IMR-90 (cell line): ENCODE data around the gene PARP3. TPM values are rescaled to one million over a fixed set of nuclear protein-coding genes. Genes with fewer than 3 reads are reported as not detected.

Experiments used
- ATAC-seq: fragments of 200-7000 bp; cut with Tn5 transposase; 2 replicates; pipeline ENCODE4 v1.9.1; 2020; ENCODE audit warnings: low read depth, mild to moderate bottlenecking, moderate library complexity
- BruUV-seq: library from RNA; stranded (reverse); fragments of 400-500 nt; replicated peaks from 2 replicates; lab custom pipeline; 2021; lab: Mats Ljungman, UMichigan
- CTCF ChIA-PET: fragments of 300-600 bp; formaldehyde crosslinking; extraction: SDS; loops from one replicate; lab custom pipeline; 2021; ENCODE audit warnings: antibody characterized with exemption; lab: Yijun Ruan, JAX
- POLR2A ChIA-PET: fragments of 300-600 bp; sonication (Branson Sonifier 250); formaldehyde crosslinking; loops from one replicate; lab custom pipeline; 2022; ENCODE audit warnings: antibody characterized with exemption; ENCODE audit not compliant: unreplicated experiment; lab: Charles Lee
- DNase-seq: peaks from one replicate; pipeline ENCODE4 v3.0.0; 2013
- H2AFZ ChIP-seq: replicated peaks from 2 replicates; pipeline ENCODE3; 2013; ENCODE audit warnings: low read length, mild to moderate bottlenecking; ENCODE audit not compliant: poor library complexity
- H2AK5ac ChIP-seq: 2 replicates; pipeline ENCODE4 v1.6.1; 2013; ENCODE audit warnings: low read depth, low read length, inconsistent platforms
- H2AK9ac ChIP-seq: replicated peaks from 2 replicates; pipeline ENCODE3; 2013; ENCODE audit warnings: mild to moderate bottlenecking, low read depth, low read length, moderate library complexity; ENCODE audit not compliant: poor library complexity
- H2BK120ac ChIP-seq: 2 replicates; pipeline ENCODE4 v1.6.1; 2013; ENCODE audit warnings: low read depth, low read length, inconsistent platforms
- H2BK15ac ChIP-seq: 3 replicates; pipeline ENCODE4 v1.6.1; 2013; ENCODE audit warnings: low read depth, low read length, inconsistent platforms
- H2BK20ac ChIP-seq: 2 replicates; pipeline ENCODE4 v1.6.1; 2013; ENCODE audit warnings: low read depth, mild to moderate bottlenecking, inconsistent platforms, low read length, moderate library complexity
- H2BK5ac ChIP-seq: 2 replicates; pipeline ENCODE4 v1.6.1; 2013; ENCODE audit warnings: mild to moderate bottlenecking, low read depth, low read length, inconsistent platforms; ENCODE audit not compliant: poor library complexity, severe bottlenecking
- H3K14ac ChIP-seq: replicated peaks from 2 replicates; pipeline ENCODE4 v1.6.1; 2013; ENCODE audit warnings: low read depth, low read length, inconsistent platforms
- H3K18ac ChIP-seq: 2 replicates; pipeline ENCODE4 v1.6.1; 2013; ENCODE audit warnings: low read depth, low read length, control low read depth
- H3K23ac ChIP-seq: 2 replicates; pipeline ENCODE4 v1.6.1; 2013; ENCODE audit warnings: low read depth, low read length, inconsistent platforms
- H3K27ac ChIP-seq: 2 replicates; pipeline ENCODE4 v1.5.1; 2013; ENCODE audit warnings: mild to moderate bottlenecking, control low read depth, low read length; ENCODE audit not compliant: insufficient read depth
- H3K27me3 ChIP-seq: 2 replicates; pipeline ENCODE4 v1.6.1; 2013; ENCODE audit warnings: low read length; ENCODE audit not compliant: control insufficient read depth, insufficient read depth
- H3K36me3 ChIP-seq: 2 replicates; pipeline ENCODE4 v1.6.1; 2013; ENCODE audit warnings: low read length, mixed read lengths; ENCODE audit not compliant: control insufficient read depth, insufficient read depth
- H3K4ac ChIP-seq: 2 replicates; pipeline ENCODE4 v1.6.1; 2013; ENCODE audit warnings: low read depth, low read length, inconsistent platforms
- H3K4me1 ChIP-seq: 2 replicates; pipeline ENCODE4 v1.6.1; 2013; ENCODE audit warnings: low read length, mixed read lengths; ENCODE audit not compliant: control insufficient read depth, insufficient read depth
- H3K4me2 ChIP-seq: 2 replicates; pipeline ENCODE4 v1.6.1; 2013; ENCODE audit warnings: low read depth, mild to moderate bottlenecking, control low read depth, low read length, moderate library complexity
- H3K4me3 ChIP-seq: 2 replicates; pipeline ENCODE4 v1.5.1; 2013; ENCODE audit warnings: low read depth, mild to moderate bottlenecking, control low read depth, low read length, moderate library complexity; ENCODE audit not compliant: insufficient read depth
- H3K56ac ChIP-seq: 2 replicates; pipeline ENCODE4 v1.6.1; 2013; ENCODE audit warnings: low read length, inconsistent platforms; ENCODE audit not compliant: insufficient read depth; ENCODE audit errors: extremely low read depth
- H3K79me1 ChIP-seq, 2 experiments: 2 replicates each; pipeline ENCODE4 v1.6.1; 2013; ENCODE audit warnings: low read length in 2 of 2, inconsistent platforms in 1 of 2, low read depth in 1 of 2
- H3K9ac ChIP-seq: 2 replicates; pipeline ENCODE4 v1.6.1; 2013; ENCODE audit warnings: low read depth, low read length, control low read depth
- H3K9me1 ChIP-seq: 2 replicates; pipeline ENCODE4 v1.6.1; 2013; ENCODE audit warnings: low read length, inconsistent platforms; ENCODE audit not compliant: insufficient read depth
- H3K9me3 ChIP-seq: 2 replicates; pipeline ENCODE4 v1.6.1; 2013; ENCODE audit warnings: low read length; ENCODE audit not compliant: control insufficient read depth, insufficient read depth
- H4K20me1 ChIP-seq: 2 replicates; pipeline ENCODE4 v1.6.1; 2013; ENCODE audit warnings: low read length, inconsistent platforms; ENCODE audit not compliant: insufficient read depth
- H4K5ac ChIP-seq: 2 replicates; pipeline ENCODE4 v1.6.1; 2013; ENCODE audit warnings: mild to moderate bottlenecking, low read depth, low read length, control low read depth
- H4K8ac ChIP-seq, 2 experiments: 2 replicates each; pipeline ENCODE4 v1.6.1; 2013; ENCODE audit warnings: low read depth in 2 of 2, low read length in 2 of 2, control low read depth in 1 of 2, inconsistent platforms in 1 of 2
- H4K91ac ChIP-seq: 2 replicates; pipeline ENCODE4 v1.6.1; 2013; ENCODE audit warnings: low read depth, low read length, inconsistent platforms; ENCODE audit not compliant: insufficient read depth
- BHLHE40 ChIP-seq: fragments of 150-350 bp; IDR thresholded peaks from 2 replicates; pipeline ENCODE4 v1.6.1; 2016; ENCODE audit warnings: mild to moderate bottlenecking, low read depth, low read length
- CEBPB ChIP-seq: IDR thresholded peaks from 2 replicates; pipeline ENCODE4 v1.6.1; 2012; ENCODE audit warnings: low read depth, low read length, improper control_type of control experiment
- FOS ChIP-seq: fragments of 150-350 bp; IDR thresholded peaks from 2 replicates; pipeline ENCODE4 v1.6.1; 2016; ENCODE audit warnings: low read depth, low read length
- MAZ ChIP-seq: IDR thresholded peaks from 2 replicates; pipeline ENCODE4 v1.6.1; 2012; ENCODE audit warnings: low read depth, mild to moderate bottlenecking, low read length, improper control_type of control experiment, moderate library complexity, borderline replicate concordance
- MXI1 ChIP-seq: IDR thresholded peaks from 2 replicates; pipeline ENCODE4 v1.6.1; 2012; ENCODE audit warnings: low read depth, mild to moderate bottlenecking, low read length, moderate library complexity, borderline replicate concordance
- NFE2L2 ChIP-seq: fragments of 150-350 bp; IDR thresholded peaks from 2 replicates; pipeline ENCODE4 v1.6.1; 2016; ENCODE audit warnings: low read depth, mild to moderate bottlenecking, low read length
- RAD21 ChIP-seq: IDR thresholded peaks from 2 replicates; pipeline ENCODE4 v1.6.1; 2012; ENCODE audit warnings: low read length, improper control_type of control experiment
- RFX5 ChIP-seq: IDR thresholded peaks from 2 replicates; pipeline ENCODE4 v1.8.0; 2012; ENCODE audit warnings: low read depth, mild to moderate bottlenecking, low read length, moderate library complexity
- SMC3 ChIP-seq: fragments of 150-350 bp; IDR thresholded peaks from 2 replicates; pipeline ENCODE4 v1.6.1; 2016; ENCODE audit warnings: low read depth, mild to moderate bottlenecking, antibody characterized with exemption, low read length, moderate library complexity
- WGBS, 2 experiments: methylation state at CpG; one replicate each; pipeline versions ENCODE4 v1.1.5 to v1.1.7; 2013; ENCODE audit warnings: missing lambda C conversion rate in 2 of 2; ENCODE audit not compliant: insufficient read length in 1 of 2; ENCODE audit errors: extremely low coverage in 2 of 2; 5-methylcytosine and 5-hydroxymethylcytosine counted together
- dilution Hi-C: fragments of 300-500 bp; cut with HindIII; formaldehyde crosslinking; loops from one replicate; pipeline ENCODE4 v1.14.3; 2018; ENCODE audit warnings: low sequenced_read_pairs; ENCODE audit not compliant: unreplicated experiment
- in situ Hi-C: fragments of 300-500 bp; cut with MboI; formaldehyde crosslinking; loops from 3 replicates; pipeline ENCODE4 v1.14.3; 2019; ENCODE audit warnings: low sequenced_read_pairs, inconsistent platforms, mixed read lengths
- intact Hi-C: fragments of 100-400 bp; cut with micrococcal nuclease; formaldehyde crosslinking; loops from 2 replicates; pipeline ENCODE4 v1.10.0; 2022
- polyA plus RNA-seq, 3 experiments: library from polyadenylated mRNA; depleted of rRNA; stranded (reverse); fragments of >200 nt; gene quantifications; 2 replicates each; pipeline ENCODE4 v1.2.3, GENCODE V29; 2012; ENCODE audit warnings: low replicate concordance in 1 of 3
- total RNA-seq: library from RNA; depleted of rRNA; stranded (reverse); fragments of >200 nt; gene quantifications from 2 replicates; pipeline ENCODE4 v1.2.3, GENCODE V29; 2012
- TF ChIP-seq, protein P1 (sequence below): conservative IDR thresholded peaks from 2 replicates; pipeline ENCODE4 v1.5.1; 2012; ENCODE audit warnings: mild to moderate bottlenecking, low read depth, low read length, improper control_type of control experiment

Gene PARP3
- total and polyA plus RNA-seq, 2 of the 4 experiments (the other 2 are of a cell fraction) = 16.3 to 22.0 TPM

DNA sequence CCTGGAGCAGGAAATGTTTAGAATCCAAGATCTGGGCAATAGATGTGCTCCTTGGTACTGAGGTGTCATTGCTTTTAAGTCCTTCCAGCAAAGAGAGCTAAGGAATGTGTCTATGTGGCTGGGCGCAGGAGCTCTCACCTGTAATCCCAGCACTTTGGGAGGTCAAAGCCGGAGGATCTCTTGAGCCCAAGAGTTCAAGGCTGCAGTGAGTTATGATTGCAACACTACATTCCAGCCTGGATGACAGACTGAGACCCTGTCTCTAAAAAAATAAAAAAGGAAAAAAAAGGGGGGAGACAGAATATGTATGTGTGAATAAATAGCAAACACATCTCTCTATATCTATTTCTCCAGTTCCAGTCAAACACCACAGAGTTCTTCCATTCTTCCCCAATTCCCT lies 8.7 kb downstream of the PARP3 start:
- no peak overlapping the region for H4K91ac ChIP-seq
- no TSS peak for BruUV-seq
- H2AFZ ChIP-seq = no peak overlapping the region
- no peak overlapping the region for H3K14ac ChIP-seq
- no peak overlapping the region for H2AK9ac ChIP-seq
- no peak overlapping the region for H4K5ac ChIP-seq
- H3K27me3 ChIP-seq = no peaks in the 10 kb centered on the region
- peaks cover 6% of the 10 kb centered on the region; the same call in 1 of the 2 replicates for H3K9me1 ChIP-seq
- H3K18ac ChIP-seq = no peak overlapping the region
- no peak for DNase-seq
- no peak overlapping the region for H3K4ac ChIP-seq
- TF ChIP-seq MAZ (no peak), BHLHE40 (no peak), RAD21 (no peak), RFX5 (no peak), FOS (no peak), SMC3 (no peak), MXI1 (no peak), NFE2L2 (no peak), CEBPB (no peak)
- TF ChIP-seq, protein P1, sequence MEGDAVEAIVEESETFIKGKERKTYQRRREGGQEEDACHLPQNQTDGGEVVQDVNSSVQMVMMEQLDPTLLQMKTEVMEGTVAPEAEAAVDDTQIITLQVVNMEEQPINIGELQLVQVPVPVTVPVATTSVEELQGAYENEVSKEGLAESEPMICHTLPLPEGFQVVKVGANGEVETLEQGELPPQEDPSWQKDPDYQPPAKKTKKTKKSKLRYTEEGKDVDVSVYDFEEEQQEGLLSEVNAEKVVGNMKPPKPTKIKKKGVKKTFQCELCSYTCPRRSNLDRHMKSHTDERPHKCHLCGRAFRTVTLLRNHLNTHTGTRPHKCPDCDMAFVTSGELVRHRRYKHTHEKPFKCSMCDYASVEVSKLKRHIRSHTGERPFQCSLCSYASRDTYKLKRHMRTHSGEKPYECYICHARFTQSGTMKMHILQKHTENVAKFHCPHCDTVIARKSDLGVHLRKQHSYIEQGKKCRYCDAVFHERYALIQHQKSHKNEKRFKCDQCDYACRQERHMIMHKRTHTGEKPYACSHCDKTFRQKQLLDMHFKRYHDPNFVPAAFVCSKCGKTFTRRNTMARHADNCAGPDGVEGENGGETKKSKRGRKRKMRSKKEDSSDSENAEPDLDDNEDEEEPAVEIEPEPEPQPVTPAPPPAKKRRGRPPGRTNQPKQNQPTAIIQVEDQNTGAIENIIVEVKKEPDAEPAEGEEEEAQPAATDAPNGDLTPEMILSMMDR = no peak
- no peak overlapping the region for H2BK20ac ChIP-seq
- H3K4me3 ChIP-seq = no peak overlapping the region
- H2BK15ac ChIP-seq = no peak overlapping the region
- intact Hi-C loops (no loop called here), dilution Hi-C loops (no loop called here), in situ Hi-C loops (loop anchor here (25.0 kb wide), 1 partner anchor 1614 kb away; the partner anchor contains the start of genes RASSF1, TUSC2 and ZMYND10)
- 80% methylated on average over 1 of the region's 2 CpGs; no CpG with 5 or more reads in 1 of the 2 experiments for WGBS, 2 experiments
- no peak overlapping the region for H3K23ac ChIP-seq
- H3K56ac ChIP-seq = no peak overlapping the region
- no peak overlapping the region for H2AK5ac ChIP-seq
- no peaks in the 10 kb centered on the region for H3K79me1 ChIP-seq
- H3K9ac ChIP-seq = no peak overlapping the region
- ChIA-PET CTCF (interaction anchor here (0.6 to 0.9 kb wide), 2 partner anchors 29 to 330 kb away, joined by 3 to 4 read pairs; no protein-coding TSS in a partner anchor), POLR2A (no interaction called here)
- H2BK120ac ChIP-seq = no peak overlapping the region
- H3K9me3 ChIP-seq = no peaks in the 10 kb centered on the region
- H3K4me1 ChIP-seq = peaks cover 9% of the 10 kb centered on the region
- H2BK5ac ChIP-seq = no peak overlapping the region
- no peaks in the 10 kb centered on the region for H4K20me1 ChIP-seq
- no peak overlapping the region for H3K27ac ChIP-seq
- no peak overlapping the region for H3K4me2 ChIP-seq
- ATAC-seq = no peak
- H3K36me3 ChIP-seq = peaks cover 2% of the 10 kb centered on the region; the same call in 1 of the 2 replicates
- H4K8ac ChIP-seq = no peak overlapping the region
